Measurements from ENCODE around the gene TPM2.
"Not testable (repeated sequence)": the region's sequence is repeated elsewhere in the genome, so short reads cannot be mapped to it uniquely, and the experiment has no call there.

The TPM2 gene

DNA sequence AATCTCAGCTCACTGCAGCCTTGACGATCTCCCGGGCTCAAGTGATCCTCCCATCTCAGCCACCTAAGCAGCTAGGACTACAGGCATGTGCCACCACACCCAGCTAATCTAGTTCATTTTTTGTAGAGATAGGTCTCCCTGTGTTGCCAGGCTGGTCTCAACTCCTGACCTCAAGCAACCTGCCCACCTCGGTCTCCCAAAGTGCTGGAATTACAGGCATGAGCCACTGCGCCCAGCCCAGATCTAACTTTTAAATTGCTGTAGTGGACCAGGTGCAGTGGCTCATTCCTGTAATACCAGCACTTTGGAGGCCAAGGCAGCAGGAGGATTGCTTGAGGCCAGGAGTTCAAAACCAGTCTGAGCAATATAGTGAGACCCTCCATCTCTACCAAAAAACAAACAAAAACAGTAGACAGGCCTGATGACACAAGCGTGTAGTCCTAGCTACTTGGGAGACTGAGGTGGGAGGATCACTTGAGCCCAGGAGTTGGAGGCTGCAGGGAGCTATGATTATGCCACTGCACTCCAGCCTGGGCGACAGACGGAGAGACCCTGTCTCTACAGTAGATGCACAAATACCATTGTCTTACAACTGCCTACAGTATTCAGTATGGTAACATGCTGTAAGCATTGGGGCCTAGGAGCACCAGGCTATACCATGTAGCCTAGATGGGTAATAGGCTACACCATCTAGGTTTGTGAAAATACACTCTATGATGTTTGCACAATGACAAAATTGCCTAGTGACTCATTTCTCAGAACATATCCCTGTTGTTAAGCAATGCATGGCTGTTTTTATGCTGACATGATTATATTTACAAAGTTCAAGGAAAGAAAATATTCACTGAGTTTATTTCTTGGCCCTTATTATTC, 37.5 kb downstream of the TPM2 start:
- peak; percentile 84 for DNase-seq

DNA sequence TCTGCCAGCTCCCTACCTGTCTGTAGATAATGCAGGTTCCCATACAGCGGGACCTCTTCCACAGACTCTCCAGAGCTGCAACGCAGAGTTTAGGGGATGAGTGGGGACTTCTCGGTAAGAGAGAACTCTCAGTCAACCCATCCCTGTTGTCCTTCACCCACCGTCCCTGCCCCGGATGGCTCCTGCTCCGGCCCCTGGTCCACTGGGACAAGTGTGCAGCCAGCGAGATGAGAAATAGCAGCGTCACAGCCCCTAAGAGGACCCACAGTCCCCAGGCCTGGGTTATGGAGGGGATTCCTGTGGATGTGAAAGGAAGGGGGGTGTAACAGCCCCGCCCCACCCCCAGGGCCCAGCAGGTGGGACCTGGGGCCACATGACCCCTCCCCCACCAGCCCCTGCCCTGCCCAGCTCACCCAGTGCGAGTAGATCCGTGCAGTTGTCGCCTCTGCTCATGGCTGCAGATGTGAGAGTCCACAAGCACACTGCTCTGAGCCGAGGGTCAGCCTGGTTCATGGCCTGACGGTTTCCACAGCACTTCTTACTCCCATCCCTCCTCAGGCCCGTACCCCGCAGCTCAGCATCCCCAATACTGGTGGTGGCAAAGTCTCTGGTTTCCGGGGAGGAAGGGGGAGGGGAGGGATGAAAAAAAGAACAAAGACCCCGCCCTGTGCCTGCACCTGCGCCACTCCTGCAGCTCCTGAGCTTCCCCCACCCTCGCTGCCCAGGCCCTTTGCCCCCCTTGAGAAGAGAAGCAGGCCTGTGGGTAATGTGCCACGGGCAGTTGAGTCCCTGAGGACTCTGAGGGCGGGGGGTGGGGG, 39.2 kb downstream of the TPM2 start, which contains the start of gene SIT1:
Gene SIT1 (minus strand): TSS at position 591 of the 818 bp plus-strand sequence. CDS start 78 bp downstream, at position 513.
- DNase-seq: no peak

DNA sequence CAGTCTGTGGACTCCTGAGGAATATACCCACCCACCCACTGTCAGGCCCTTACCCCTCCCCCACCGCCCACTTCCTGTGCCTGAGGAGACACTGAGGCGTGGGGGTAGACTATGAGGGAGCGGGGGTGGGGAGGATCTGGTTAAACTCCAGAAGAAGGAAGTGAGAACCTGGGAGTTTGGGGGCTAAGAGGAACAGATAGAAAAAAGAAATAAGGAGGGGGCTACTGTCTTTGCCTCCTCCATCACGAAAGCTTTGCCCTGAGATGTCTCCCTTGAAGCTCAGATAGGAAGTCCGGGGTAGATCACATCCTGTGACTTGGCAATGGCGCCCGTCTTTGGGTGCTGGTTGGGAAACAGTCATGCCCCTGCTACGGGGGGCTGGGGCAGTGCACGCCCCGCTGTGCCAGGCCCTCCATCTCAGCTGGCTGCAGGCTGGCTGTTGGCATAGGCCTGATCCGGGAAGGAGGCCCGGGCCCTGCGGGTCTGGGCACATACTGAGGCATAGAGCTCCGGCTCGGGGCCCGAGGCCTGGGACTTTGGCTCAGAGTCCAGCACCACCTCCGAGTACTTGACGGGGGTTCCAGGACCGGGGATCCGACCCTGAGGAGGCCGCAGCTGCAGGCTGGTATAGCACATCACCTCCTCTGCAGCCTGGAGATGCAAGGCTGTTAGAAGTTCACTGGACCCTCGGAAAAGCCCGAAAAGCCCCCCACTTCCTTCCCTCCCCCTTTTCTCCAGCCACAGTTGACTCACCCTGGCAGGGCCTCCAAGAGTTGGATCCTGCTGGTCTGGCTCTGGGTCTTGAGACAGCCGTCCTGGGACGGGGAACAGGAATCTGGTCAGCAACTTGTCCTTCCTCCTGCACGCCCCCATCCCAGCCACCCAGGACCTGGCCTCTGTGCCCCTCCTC, 40.0 kb downstream of the TPM2 start:
- no peak for DNase-seq

DNA sequence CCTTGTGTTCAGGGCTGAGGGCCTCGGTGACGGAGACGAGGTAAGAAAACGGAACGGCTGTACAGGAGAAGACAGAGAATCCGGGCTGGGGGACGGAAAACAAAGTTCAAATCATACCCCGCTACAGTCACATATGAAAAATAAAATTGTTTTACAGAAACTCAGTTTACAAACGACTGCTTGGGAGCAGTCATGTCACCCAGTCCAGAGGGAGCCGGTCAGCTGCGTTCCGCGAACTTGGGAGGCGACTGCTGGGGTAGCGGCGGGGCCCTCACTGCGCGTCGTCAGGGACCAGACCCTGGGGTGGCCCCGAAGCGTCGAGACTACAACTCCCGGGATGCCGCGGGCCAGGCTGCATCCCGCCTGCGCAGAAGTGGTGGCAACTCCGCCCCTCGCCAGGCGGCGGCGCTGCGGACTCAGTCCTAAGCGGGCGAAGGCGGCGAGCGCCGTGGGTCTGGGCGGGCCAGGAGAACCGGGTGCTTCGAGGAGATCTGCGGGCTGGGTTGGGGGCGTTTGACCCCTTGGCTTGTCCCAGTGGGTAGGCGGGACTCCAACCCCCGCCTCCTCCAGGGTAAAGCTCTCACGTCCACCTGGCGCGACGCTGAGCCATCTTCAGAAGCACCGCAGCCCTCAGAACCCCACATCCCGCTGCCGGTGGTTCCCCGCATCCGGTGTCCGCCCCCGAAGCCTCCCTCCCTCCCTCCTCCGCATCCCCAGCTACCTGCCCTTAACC, 43.0 kb downstream of the TPM2 start:
- peak; percentile 91 for DNase-seq

DNA sequence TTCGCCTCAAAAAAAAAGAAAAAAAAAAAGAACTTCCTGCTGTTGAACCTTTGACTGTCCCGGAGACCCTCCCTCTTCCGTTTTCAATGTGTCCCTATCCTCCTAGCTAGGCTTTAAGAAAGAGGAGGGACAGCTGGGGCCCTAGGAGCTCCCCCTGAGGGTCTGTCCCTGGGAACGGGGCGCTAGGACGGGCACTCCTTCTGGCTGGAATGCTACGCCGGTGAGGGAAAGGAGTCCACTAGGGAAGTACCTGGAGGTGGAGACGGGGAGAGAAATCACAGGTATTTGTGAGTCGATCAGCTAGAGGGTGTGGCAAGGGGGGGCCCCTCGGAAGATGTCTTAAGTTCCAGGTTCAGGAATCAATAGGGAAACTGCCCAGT, 43.6 kb downstream of the TPM2 start:
- peak; percentile 75 for DNase-seq

DNA sequence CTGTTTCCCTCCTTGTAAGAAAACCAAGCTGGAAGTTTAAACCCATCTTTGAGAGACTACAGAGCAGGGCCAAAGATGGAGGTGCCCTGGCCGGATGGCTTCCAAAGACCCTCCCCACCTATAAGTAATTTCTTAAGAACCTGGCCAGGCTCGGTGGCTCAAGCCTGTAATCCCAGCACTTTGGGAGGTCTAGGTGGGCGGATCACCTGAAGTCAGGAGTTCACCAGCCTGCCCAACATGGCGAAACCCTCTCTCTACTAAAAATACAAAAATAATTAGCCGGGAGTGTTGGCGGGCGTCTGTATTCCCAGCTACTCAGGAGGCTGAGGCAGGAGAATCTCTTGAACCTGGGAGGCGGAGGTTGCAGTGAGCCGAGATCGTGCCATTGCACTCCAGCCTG, 44.0 kb downstream of the TPM2 start:
- not testable (repeated sequence) for DNase-seq

DNA sequence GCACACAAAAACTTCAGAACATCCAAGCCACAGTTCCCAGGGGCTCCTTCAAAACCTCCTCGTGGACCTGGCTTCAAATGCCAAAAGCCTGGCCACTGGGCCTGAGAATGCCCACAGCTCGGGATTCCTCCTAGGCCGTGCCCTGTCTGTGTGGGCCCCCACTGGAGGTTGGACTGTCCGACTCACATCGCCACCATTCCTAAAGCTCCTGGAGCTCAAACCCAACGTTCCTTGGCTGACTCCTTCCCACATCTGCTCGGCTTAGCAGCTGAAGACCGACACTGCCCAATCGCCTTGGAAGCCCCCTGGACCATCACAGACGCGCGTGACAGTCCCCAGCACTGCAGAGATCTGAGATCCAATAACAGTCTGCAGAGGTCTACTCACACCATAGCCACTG, 46.7 kb downstream of the TPM2 start:
- DNase-seq: no peak

DNA sequence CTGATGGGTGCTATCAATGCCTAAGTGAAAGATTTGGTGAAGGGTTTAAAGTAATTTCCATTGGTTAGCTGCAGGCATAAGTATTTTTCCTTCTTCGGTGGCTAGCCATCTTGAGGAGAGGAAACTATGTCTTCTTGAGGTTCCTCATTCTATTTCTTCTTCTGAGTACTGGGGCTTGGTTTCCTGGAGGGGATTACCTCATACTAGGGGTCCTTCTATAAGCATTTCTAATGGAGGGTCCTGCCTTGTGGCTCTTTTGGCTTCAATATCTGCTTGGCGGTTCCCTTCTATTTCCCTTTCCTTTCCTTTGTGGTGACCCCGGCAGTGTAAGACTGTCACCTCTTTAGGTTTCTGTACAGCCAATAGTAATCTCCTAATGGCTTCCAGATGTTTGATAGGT, 48.2 kb downstream of the TPM2 start:
- DNase-seq: not testable (repeated sequence)

DNA sequence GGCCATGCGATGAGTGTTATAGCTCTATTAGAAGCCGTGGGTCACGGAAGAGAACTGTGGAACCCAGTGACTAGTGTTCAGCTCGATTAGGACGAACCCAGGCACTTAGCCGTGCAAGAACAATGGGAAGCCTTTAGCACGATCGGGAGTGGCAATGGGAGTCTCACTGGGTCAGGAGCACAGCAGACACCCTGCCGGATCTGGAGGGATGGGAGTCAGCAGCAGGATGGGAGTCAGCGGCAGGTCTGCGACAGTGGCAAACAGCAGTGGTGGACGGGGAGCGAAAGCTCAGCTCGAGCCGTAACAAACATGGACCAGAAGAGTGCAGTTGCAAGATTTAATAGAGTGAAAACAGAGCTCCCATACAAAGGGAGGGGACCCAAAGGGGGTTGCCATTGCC, 49.3 kb downstream of the TPM2 start:
- not testable (repeated sequence) for DNase-seq

DNA sequence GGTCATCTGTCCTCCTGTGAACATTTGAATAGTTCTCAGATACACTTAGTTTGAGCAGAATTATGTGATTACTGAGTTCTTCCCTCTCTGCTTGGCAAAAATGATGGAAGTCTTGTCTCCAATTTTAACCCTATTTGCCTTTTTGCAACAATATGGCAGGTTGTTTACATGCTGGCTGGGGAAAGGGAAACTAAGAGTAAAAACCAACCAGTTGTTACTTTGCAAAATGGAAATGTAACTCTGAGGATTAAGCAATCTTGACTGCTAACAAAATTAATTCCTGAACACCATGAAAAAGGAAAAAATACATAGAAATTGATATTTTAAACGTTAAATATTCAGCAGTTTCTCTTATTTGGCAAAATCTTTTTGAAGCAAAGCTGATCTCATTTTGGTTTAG, 50.1 kb downstream of the TPM2 start:
- no peak for DNase-seq

DNA sequence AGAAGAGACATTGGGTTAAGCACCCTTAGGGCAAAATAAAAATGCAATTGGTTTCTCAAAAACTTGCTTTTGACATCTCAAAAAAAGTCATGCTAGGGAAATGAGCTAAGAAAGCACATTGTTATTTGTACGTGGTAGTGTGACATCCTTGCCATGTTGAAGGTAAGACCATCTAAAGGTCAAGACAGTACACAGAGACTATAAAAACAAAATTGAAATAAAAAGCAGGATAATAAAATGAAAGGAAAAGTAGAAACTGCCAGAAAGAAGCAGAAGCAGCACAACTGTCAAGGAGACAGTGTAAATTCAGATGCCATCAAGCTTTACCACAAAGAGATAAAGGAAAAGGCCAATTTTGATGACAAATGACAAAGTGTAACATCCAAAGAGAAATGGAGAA, 50.5 kb downstream of the TPM2 start:
- not testable (repeated sequence) for DNase-seq

DNA sequence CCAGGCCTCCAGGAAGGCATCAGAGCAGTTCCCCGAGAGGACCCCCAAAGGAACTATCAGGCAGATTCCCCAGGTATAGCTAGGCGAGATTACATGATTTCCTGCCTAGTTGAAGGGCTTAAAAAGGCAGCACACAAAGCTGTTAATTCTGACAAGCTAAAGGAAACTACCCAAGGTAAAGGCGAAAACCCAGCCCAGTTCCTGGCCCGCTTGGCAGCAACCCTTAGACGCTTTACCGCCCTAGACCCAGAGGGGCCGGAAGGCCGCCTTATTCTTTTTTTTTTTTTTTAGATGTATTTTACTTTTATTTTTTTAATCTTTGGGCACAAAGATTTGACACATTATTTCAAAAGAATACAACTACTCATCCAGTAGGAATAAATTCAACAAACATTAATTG, 51.0 kb downstream of the TPM2 start:
- not testable (repeated sequence) for DNase-seq

DNA sequence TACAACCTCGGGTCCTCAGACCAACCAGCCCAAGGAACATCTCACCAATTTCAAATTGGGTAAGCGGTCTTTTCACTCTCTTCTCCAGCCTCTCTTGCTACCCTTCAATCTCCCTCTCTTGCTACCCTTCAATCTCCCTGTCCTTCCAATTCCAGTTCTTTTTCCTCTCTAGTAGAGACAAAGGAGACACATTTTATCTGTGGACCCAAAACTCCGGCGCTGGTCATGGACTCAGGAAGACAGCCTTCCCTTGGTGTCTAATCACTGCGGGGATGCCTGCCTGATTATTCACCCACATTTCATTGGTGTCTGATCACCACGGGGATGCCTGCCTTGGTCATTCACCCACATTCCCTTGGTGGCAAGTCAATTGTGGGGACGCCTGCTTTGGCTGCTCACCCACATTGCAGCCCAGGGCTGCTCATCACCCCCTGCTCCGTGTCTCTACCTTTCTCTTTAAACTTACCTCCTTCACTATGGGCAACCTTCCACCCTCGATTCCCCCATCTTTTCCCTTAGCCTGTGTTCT, 52.2 kb downstream of the TPM2 start:
- not testable (repeated sequence) for DNase-seq

DNA sequence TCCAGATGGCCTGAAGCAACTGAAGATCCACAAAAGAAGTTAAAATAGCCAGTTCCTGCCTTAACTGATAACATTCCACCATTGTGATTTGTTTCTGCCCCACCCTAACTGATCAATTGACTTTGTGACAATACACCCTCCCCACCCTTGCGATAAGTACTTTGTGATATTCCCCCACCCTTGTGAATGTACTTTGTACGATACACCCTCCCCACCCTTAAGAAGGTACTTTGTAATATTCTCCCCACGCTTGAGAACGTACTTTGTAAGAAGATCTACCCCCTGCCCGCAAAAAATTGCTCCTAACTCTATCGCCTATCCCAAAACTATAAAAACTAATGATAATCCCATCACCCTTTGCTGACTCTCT, 52.9 kb downstream of the TPM2 start:
- DNase-seq: not testable (repeated sequence)

DNA sequence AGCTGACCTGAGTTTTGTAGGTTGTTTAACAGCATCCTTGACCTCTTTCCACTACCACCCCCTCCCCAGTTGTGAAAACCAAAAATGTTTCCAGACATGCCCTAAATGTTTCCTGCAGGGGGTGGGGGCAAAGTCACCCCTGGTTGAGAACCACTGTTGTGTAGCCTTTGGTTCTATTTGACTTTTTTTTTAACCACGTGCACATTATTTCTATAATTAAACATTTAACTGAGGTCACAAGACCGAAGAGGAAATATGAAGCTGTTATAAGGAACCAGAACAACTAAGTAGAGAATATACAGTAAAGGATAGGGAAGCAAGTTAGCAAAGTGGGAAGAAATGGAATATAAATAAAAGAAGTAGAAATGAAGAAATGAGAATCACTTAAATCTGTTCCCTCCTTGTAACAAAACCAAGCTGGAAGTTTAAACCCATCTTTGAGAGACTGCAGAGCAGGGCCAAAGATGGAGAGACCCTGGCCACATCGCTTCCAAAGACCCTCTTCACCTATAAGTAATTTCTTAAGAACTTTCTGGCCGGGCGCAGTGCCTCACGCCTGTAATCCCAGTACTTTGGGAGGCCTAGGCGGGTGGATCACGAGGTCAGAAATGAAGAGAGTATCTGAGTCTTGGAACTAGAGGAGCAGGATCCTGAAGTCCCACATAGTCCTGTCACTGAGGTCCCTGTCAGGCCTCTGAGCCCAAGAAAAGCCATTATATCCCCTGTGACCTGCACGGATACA, 53.4 kb downstream of the TPM2 start:
- no peak for DNase-seq

DNA sequence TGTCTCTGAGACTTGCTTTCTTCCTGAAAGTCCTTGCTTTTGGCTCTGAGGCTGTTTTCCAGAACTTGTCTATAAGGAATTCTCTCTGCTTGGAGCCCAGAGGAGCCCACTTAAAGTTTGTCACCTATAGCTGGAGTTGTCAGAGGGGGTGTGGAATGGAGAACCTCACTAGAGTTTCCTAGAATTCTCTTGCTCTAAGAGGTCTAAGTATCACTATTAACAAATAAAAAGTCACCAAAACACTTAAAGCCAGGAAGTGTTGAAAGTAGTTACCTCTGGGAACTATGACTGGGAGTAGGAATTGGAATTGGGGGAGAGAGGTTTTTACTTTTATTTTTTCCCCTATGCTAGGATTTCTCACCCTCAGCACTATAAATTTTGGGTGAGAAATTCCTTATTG, 54.0 kb downstream of the TPM2 start:
- DNase-seq: no peak
